ENCODE results near the gene CASP10. TPM values are rescaled to one million over a fixed set of nuclear protein-coding genes. Genes with fewer than 3 reads are reported as not detected.

Gene CASP10
- total and polyA plus RNA-seq, 2 of the 13 experiments (the other 11 are each of a cell fraction or from before 2014, with no cell fraction given): 22.2 to 23.8 TPM

DNA sequence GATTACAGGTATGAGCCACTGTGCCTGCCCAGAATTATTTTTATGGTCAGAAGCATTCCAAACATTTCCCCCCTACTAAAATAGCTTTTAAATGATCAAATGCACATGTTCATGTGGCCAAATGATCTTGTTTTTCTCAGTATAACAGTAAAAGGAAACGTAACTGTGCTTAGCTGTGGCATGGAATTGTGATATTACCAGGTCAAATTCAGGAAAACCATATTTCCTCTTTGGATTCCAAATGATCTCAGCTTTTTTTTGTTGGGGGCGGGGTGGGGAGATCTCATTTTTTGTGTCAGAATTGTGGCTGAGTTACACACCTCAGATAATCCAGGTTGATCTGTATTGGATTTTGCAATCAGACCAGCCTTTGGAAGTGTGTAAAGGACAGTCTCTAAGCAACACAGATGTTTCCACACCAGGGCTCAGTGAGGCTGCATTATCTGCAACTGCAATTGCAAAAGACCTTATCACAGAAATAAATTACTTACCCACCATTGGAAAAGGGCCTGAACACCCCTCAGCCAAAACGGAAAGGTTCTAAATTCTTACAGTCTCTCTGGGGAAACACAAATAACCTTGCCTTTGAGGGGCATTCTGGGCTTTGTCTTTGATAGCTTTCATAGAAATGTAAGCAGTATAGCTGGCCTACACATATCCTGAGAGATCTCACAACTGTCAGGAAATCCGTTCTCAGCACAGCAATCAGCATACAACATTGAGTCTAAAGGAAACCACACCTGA is 8.4 kb downstream of the CASP10 start (continued):
- TF ChIP-seq ZNF609 (CRISPR knock-in tag; IDR thresholded peaks at IDR 0.05; ENCODE audit: borderline replicate concordance) (no peak), ATF1 (CRISPR knock-in tag; IDR thresholded peaks at IDR 0.05) (no peak)

DNA sequence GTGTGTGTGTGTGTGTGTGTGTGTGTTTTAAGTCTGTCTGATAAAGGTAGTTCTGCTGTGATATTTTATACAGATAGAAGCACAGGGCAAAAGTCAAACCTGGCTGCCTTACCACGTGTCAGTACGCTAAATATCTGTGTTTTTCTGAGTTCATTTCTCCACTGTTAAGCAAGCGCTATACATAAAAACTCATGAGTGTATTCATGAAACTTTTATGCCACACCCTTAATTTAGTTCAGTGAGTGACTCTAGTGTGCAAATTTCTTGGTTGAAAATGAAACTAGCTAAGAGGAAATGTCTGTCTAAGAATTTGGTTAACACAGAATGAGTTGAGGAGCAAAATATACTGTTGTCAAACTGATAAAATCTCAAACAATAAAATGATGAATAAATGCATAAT is 11.2 kb downstream of the CASP10 start:
- ChIA-PET CTCF (ENCODE audit: low intra/inter-chr PET ratio, low total read pairs) (no interaction called here), POLR2A (interaction anchor here (2.6 to 3.0 kb wide), 3 partner anchors 11 to 39 kb away, joined by 13 to 26 read pairs (median 20); partner anchors contain the start of gene CASP10)
- intact Hi-C loops (cut with micrococcal nuclease; ENCODE audit: unreplicated experiment): no loop called here
- H3K36me3 ChIP-seq (replicated peaks in 1 of 2; ENCODE audit: control insufficient read depth in 1 of 2, insufficient read depth in 2 of 2, low read length in 2 of 2): peaks cover 18 to 59% of the 10 kb centered on the region in 2 experiments
- ATAC-seq (no peak), DNase-seq (ENCODE audit: low spot score) (no peak), FAIRE-seq (no peak)
- H3K9me3 ChIP-seq (ENCODE audit: low read length): no peaks in the 10 kb centered on the region
- H3K9ac ChIP-seq (ENCODE audit: insufficient read depth, low read depth, low read length): no peak overlapping the region
- no peaks in the 10 kb centered on the region for H3K27me3 ChIP-seq (ENCODE audit: control insufficient read depth in 1 of 2, insufficient read depth in 2 of 2, low read length in 2 of 2)
- peaks cover 7% of the 10 kb centered on the region for H3K79me2 ChIP-seq (ENCODE audit: insufficient read depth, low read length)
- no peak overlapping the region for H3K4me2 ChIP-seq (ENCODE audit: low read depth, low read length)
- 98% methylated on average over 3 of the region's 3 CpGs for WGBS (ENCODE audit: low lambda C conversion rate)
- no peak for TF ChIP-seq PBX3 (CRISPR knock-in tag; IDR thresholded peaks at IDR 0.05; ENCODE audit: borderline replicate concordance)
- TF ChIP-seq, protein P1, sequence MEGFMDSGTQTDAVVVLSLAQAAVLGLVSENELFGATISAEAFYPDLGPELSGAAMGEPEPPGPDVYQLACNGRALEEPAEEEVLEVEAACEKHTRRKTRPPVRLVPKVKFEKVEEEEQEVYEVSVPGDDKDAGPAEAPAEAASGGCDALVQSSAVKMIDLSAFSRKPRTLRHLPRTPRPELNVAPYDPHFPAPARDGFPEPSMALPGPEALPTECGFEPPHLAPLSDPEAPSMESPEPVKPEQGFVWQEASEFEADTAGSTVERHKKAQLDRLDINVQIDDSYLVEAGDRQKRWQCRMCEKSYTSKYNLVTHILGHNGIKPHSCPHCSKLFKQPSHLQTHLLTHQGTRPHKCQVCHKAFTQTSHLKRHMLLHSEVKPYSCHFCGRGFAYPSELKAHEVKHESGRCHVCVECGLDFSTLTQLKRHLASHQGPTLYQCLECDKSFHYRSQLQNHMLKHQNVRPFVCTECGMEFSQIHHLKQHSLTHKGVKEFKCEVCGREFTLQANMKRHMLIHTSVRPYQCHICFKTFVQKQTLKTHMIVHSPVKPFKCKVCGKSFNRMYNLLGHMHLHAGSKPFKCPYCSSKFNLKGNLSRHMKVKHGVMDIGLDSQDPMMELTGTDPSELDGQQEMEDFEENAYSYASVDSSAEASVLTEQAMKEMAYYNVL (CRISPR knock-in tag; IDR thresholded peaks at IDR 0.05; ENCODE audit: borderline replicate concordance): no peak
- no peak for TF ChIP-seq GABPA (IDR thresholded peaks at IDR 0.05; ENCODE audit: low read depth, low read length)
- TF ChIP-seq GABPA (CRISPR knock-in tag; IDR thresholded peaks at IDR 0.05; ENCODE audit: low read depth): 0 out of 2 replicates have a peak, but pooled peaks have one; percentile 4
- no peak overlapping the region for H3K4me3 ChIP-seq (replicated peaks in 1 of 3; ENCODE audit: insufficient read depth in 1 of 3, low read depth in 2 of 3, low read length in 3 of 3)
- BruUV-seq (replicated peaks): no TSS peak
- no peak overlapping the region for H3K27ac ChIP-seq (ENCODE audit: extremely low read length, insufficient read depth, low read length)
- H4K20me1 ChIP-seq (ENCODE audit: insufficient read depth, low read length): no peaks in the 10 kb centered on the region
- peaks cover 41% of the 10 kb centered on the region for H3K4me1 ChIP-seq (ENCODE audit: insufficient read depth, low read length)
- no peak overlapping the region for H2AFZ ChIP-seq (ENCODE audit: low read length)
- in situ Hi-C loops (cut with HindIII; ENCODE audit: extremely low pct_ligation_motif_present, low pct_unique_long_range_greater_than_20kb): no loop called here

Data from HepG2 (cell line).